ENCODE measurements around the gene USP50. TPM values are rescaled to one million over a fixed set of nuclear protein-coding genes. Genes with fewer than 3 reads are reported as not detected.

USP50 gene
- total and polyA plus RNA-seq, 9 donors = 0.17 to 0.76 (median 0.30) TPM; not detected in 1

DNA sequence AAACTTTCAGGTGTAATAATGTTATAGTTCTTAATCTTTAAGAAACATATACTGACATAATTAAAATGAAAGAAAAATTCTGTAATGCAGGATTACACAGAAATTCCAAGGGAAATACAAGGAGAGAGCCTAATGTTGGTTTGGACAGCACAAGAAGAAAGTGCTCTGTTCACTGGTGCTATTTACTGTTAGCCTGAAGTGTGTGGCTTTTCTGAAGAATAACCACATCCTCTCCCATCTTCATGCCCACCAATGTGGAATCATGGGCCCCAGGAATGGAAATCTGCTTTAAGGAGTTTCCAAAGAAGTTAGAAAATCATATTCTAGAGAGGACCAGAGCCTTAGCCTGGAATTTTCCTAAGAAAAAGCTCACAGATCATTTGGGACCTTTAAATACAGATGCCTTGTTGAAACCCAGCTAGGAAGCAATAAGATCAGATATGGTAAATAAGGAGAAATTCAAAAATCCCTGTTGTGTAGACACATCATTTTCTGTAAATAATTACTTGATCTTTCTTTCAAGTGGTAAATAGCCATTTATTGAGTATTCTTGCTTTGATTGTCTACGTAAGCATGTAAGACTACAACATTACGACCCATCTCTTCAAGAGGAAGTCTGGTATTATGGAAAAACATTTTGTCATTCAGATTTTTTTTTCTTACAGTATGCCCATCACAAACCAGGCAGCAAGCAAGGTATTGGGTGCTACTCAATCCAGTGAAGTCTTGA is 10.3 kb upstream of the USP50 start:
- Histone ChIP-seq H3K27ac (ENCODE audit: low read length) (no peak overlapping the region), H3K36me3 (ENCODE audit: control insufficient read depth, insufficient read depth, low read length) (peaks cover 6% of the 10 kb centered on the region), H3K27me3 (ENCODE audit: control insufficient read depth, insufficient read depth, low read length) (no peaks in the 10 kb centered on the region), H3K9me3 (replicated peaks; ENCODE audit: control insufficient read depth, low read depth, low read length) (no peaks in the 10 kb centered on the region), H3K4me3 (ENCODE audit: low read length) (no peak overlapping the region), H3K4me1 (ENCODE audit: control insufficient read depth, insufficient read depth, low read length) (no peaks in the 10 kb centered on the region)
- DNase-seq = no peak
- no CpG with 5 or more reads among the region's 2 CpGs for WGBS (ENCODE audit: insufficient coverage)

DNA sequence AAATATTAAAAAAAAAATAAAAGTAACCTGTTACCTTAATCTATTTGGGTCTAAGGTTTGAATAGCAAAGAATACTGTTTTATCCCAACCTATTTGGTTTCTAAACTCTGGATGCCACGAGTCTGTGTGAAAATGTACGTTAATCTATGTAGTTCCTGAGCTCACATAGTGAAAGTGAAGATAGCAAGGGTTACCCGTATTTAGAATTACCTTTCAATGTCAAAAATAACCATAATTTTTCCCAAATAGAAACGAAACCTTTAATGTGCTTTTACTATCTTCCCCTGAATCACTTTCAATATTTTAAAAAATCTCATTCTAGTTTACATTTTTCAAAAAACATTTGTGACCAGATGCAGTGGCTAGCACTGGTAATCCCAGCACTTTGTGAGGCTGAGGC is 5.8 kb upstream of the USP50 start:
- no CpG with 5 or more reads among the region's 4 CpGs for WGBS (ENCODE audit: insufficient coverage)
- H3K9me3 ChIP-seq (replicated peaks; ENCODE audit: control insufficient read depth, low read depth, low read length) = no peaks in the 10 kb centered on the region
- no peak for DNase-seq
- H3K4me3 ChIP-seq (ENCODE audit: low read length) = no peak overlapping the region
- no peak overlapping the region for H3K27ac ChIP-seq (ENCODE audit: low read length)
- H3K27me3 ChIP-seq (ENCODE audit: control insufficient read depth, insufficient read depth, low read length) = no peaks in the 10 kb centered on the region
- no peaks in the 10 kb centered on the region for H3K36me3 ChIP-seq (ENCODE audit: control insufficient read depth, insufficient read depth, low read length)
- H3K4me1 ChIP-seq (ENCODE audit: control insufficient read depth, insufficient read depth, low read length) = no peaks in the 10 kb centered on the region

DNA sequence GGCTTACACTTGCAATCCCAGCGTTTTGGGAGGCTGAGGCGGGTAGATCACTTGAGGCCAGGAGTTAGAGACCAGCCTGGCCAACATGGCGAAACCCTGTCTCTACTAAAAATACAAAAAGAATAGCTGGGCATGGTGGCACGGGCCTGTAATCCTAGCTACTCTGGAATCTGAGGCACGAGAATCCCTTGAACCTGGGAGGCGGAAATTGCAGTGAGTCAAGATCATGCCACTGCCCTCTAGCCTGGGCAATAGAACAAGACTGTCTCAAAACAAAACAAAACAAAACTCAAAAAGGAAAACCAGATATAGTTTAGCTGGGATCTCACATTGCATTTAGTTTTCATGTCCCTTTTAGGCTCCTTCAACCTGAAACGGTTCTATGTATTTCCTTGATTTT is 2.9 kb upstream of the USP50 start:
- 82% methylated on average over 5 of the region's 7 CpGs for WGBS (ENCODE audit: insufficient coverage)
- Histone ChIP-seq H3K4me3 (ENCODE audit: low read length) (no peak overlapping the region), H3K9me3 (replicated peaks; ENCODE audit: control insufficient read depth, low read depth, low read length) (no peaks in the 10 kb centered on the region), H3K27ac (ENCODE audit: low read length) (no peak overlapping the region), H3K27me3 (ENCODE audit: control insufficient read depth, insufficient read depth, low read length) (no peaks in the 10 kb centered on the region), H3K36me3 (ENCODE audit: control insufficient read depth, insufficient read depth, low read length) (no peaks in the 10 kb centered on the region), H3K4me1 (ENCODE audit: control insufficient read depth, insufficient read depth, low read length) (no peaks in the 10 kb centered on the region)
- DNase-seq = no peak

DNA sequence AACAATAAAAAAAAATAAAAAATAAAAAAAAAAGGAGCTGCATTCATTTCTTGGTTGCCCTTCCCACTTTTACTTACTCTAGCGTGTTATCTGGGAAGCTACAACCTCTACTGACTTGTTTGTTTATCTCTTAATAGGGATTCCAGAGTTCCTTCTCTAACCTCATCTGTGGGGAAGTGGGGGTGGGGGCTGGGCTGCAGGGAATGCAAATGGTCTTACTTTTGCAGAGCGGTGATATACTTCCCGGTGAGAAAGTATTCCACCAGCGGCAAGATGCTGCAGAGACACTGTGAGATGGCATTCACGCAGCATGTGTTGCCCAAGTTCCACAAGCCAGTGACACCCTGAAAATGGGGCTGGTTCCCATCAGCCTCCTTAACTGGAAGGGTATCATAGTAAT is 2.1 kb downstream of the USP50 start:
- Histone ChIP-seq H3K36me3 (ENCODE audit: control insufficient read depth, insufficient read depth, low read length) (no peaks in the 10 kb centered on the region), H3K4me1 (ENCODE audit: control insufficient read depth, insufficient read depth, low read length) (peaks cover 2% of the 10 kb centered on the region), H3K27me3 (ENCODE audit: control insufficient read depth, insufficient read depth, low read length) (no peaks in the 10 kb centered on the region), H3K9me3 (replicated peaks; ENCODE audit: control insufficient read depth, low read depth, low read length) (no peaks in the 10 kb centered on the region), H3K4me3 (ENCODE audit: low read length) (no peak overlapping the region), H3K27ac (ENCODE audit: low read length) (no peak overlapping the region)
- 51% methylated on average over 4 of the region's 5 CpGs for WGBS (ENCODE audit: insufficient coverage)
- DNase-seq = no peak

DNA sequence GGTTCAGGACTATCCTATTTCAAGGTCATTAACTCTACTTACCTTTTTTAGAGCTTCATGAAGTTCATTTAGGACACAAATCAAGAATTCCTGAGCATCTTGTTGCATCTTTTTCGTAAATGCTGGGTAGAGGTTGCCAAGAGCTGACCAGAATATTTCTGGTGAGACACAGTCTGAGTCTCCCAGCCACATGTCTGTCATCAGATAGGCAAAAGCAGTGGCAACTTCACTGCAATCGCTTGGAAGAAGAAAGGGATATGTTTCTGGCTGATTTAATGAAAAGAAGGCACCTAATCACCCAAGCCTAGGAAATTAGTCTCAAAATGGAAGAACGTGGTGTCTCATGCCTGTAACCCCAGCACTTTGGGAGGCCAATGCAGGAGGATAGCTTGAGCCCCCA is 2.9 kb downstream of the USP50 start:
- H3K27ac ChIP-seq (ENCODE audit: low read length) = no peak overlapping the region
- H3K36me3 ChIP-seq (ENCODE audit: control insufficient read depth, insufficient read depth, low read length) = no peaks in the 10 kb centered on the region
- WGBS (ENCODE audit: insufficient coverage) = 17% methylated on average over 1 of the region's 3 CpGs
- no peaks in the 10 kb centered on the region for H3K9me3 ChIP-seq (replicated peaks; ENCODE audit: control insufficient read depth, low read depth, low read length)
- no peaks in the 10 kb centered on the region for H3K27me3 ChIP-seq (ENCODE audit: control insufficient read depth, insufficient read depth, low read length)
- DNase-seq = peak; percentile 14
- H3K4me3 ChIP-seq (ENCODE audit: low read length) = no peak overlapping the region
- peaks cover 2% of the 10 kb centered on the region for H3K4me1 ChIP-seq (ENCODE audit: control insufficient read depth, insufficient read depth, low read length)

DNA sequence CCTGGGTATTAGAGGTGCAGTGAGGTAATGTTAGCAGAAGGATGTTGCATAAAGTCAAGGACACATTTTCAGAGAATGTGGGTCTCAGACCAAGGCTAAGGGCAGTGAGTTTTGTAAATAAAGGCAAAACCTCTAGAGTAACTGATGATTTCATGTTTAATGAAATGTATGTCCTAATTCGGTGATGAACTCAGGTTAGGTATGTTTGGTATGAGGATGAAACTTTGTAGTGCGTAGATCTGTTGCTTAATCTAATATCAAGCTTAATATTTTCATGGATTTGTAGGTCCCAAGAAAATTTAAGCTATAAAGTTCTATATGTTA is 3.6 kb downstream of the USP50 start:
- WGBS (ENCODE audit: insufficient coverage) = no CpG with 5 or more reads among the region's 2 CpGs
- peak; percentile 22 for DNase-seq
- H3K36me3 ChIP-seq (ENCODE audit: control insufficient read depth, insufficient read depth, low read length) = no peaks in the 10 kb centered on the region
- peaks cover 2% of the 10 kb centered on the region for H3K4me1 ChIP-seq (ENCODE audit: control insufficient read depth, insufficient read depth, low read length)
- no peaks in the 10 kb centered on the region for H3K9me3 ChIP-seq (replicated peaks; ENCODE audit: control insufficient read depth, low read depth, low read length)
- no peak overlapping the region for H3K4me3 ChIP-seq (ENCODE audit: low read length)
- no peak overlapping the region for H3K27ac ChIP-seq (ENCODE audit: low read length)
- no peaks in the 10 kb centered on the region for H3K27me3 ChIP-seq (ENCODE audit: control insufficient read depth, insufficient read depth, low read length)

DNA sequence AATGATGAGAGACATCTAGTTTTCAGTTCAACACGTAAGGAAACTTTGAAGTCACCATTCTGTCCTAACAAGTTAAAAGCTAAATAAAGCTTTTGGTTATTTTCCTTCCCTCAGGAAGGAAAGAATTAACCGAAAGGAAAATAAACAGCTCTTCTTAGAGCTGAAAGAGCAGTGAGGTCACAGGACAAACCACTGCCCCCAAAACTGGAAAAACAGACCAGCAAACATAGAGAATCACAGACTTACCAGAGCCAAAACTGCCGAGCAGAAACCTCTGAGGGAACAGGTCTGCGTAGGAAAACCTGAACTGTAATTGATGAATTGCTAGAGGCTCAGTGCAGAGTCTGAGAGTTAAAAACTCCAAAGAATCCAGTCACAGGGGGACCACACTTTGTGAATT is 14.7 kb downstream of the USP50 start:
- DNase-seq = peak; percentile 50
- no peaks in the 10 kb centered on the region for H3K36me3 ChIP-seq (ENCODE audit: control insufficient read depth, insufficient read depth, low read length)
- no CpG with 5 or more reads among the region's 4 CpGs for WGBS (ENCODE audit: insufficient coverage)

DNA sequence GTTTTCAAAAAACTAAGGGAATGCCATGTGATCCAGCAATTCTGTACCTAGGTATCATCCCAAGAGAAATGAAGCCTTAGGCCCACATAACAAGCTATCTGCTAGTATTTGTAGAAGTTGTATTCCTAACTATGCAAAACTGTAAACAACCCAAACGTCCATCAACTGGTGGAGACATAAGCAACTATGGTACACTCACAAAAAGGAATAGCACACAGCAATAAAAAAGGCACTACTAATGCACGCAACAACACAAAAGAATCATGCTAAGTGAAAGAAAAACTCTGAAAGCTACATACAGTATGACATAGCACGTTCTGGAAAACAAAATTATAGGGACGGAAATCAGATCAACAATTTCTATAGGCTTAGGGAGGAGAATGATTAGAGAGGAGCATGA is 15.3 kb downstream of the USP50 start:
- no CpG with 5 or more reads among the region's 4 CpGs for WGBS (ENCODE audit: insufficient coverage)
- H3K27me3 ChIP-seq (ENCODE audit: control insufficient read depth, insufficient read depth, low read length) = no peaks in the 10 kb centered on the region
- no peak overlapping the region for H3K4me3 ChIP-seq (ENCODE audit: low read length)
- H3K27ac ChIP-seq (ENCODE audit: low read length) = no peak overlapping the region
- no peaks in the 10 kb centered on the region for H3K9me3 ChIP-seq (replicated peaks; ENCODE audit: control insufficient read depth, low read depth, low read length)
- no peaks in the 10 kb centered on the region for H3K4me1 ChIP-seq (ENCODE audit: control insufficient read depth, insufficient read depth, low read length)
- H3K36me3 ChIP-seq (ENCODE audit: control insufficient read depth, insufficient read depth, low read length) = no peaks in the 10 kb centered on the region
- DNase-seq = no peak

More for the DNA sequence above, 14.7 kb downstream of the USP50 start:
- no peaks in the 10 kb centered on the region for H3K4me1 ChIP-seq (ENCODE audit: control insufficient read depth, insufficient read depth, low read length)
- no peak overlapping the region for H3K27ac ChIP-seq (ENCODE audit: low read length)
- no peak overlapping the region for H3K4me3 ChIP-seq (ENCODE audit: low read length)
- H3K9me3 ChIP-seq (replicated peaks; ENCODE audit: control insufficient read depth, low read depth, low read length) = no peaks in the 10 kb centered on the region
- no peaks in the 10 kb centered on the region for H3K27me3 ChIP-seq (ENCODE audit: control insufficient read depth, insufficient read depth, low read length)

DNA sequence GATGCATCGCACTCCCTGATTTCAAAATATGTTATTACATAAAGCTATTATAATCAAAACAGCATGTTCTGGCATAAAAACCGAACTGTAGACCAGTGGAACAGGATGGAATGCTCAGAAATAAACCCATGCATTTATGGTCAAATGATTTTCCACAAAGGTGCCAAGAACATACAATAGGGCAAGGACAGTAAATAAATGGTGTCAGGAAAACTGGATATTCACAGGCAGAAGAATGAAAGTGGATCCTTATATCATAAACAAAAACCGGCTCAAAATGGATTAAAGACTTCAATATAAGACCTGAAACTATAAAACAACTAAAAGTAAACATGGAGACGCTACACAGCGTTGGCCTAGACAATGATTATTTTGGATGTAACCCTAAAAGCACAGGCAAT is 22.6 kb downstream of the USP50 start:
- WGBS (ENCODE audit: insufficient coverage) = no CpG with 5 or more reads among the region's 5 CpGs
- no peak overlapping the region for H3K27ac ChIP-seq (ENCODE audit: low read length)
- no peaks in the 10 kb centered on the region for H3K27me3 ChIP-seq (ENCODE audit: control insufficient read depth, insufficient read depth, low read length)
- no peak overlapping the region for H3K4me3 ChIP-seq (ENCODE audit: low read length)
- peak; percentile 92 for DNase-seq
- H3K4me1 ChIP-seq (ENCODE audit: control insufficient read depth, insufficient read depth, low read length) = no peaks in the 10 kb centered on the region
- no peaks in the 10 kb centered on the region for H3K9me3 ChIP-seq (replicated peaks; ENCODE audit: control insufficient read depth, low read depth, low read length)
- H3K36me3 ChIP-seq (ENCODE audit: control insufficient read depth, insufficient read depth, low read length) = no peaks in the 10 kb centered on the region

DNA sequence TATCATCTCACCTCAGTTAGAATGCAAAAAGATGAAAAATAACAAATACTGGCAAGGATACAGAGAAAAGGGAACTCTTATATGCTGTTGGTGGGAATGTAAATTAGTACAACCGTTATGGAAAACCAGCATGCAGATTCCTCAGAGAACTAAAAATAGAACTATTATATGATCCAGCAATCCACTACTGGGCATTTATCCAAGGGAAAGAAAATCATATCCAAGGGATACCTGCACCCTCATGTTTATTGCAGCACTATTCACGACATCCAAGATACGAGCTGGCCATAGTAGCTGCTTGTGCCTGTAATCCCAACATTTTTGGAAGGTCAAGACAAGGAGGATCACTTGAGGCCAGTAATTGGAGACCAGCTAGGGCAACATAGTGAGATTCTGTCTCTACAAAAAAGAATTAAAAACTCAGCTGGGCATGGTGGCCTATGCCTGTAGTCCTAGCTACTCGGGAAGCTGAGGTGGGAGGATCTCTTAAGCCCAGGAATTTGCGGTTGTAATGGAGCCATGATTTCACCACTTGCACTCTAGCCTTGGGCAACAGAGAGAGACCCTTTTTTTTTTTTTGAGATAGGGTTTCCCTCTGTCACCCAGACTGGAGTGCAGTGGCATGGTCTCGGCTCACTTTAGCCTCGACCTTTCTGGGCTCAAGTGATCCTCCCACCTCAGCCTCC is 26.6 kb downstream of the USP50 start:
- Histone ChIP-seq H3K36me3 (ENCODE audit: control insufficient read depth, insufficient read depth, low read length) (no peaks in the 10 kb centered on the region), H3K4me3 (ENCODE audit: low read length) (no peak overlapping the region), H3K27me3 (ENCODE audit: control insufficient read depth, insufficient read depth, low read length) (no peaks in the 10 kb centered on the region), H3K27ac (ENCODE audit: low read length) (no peak overlapping the region), H3K9me3 (replicated peaks; ENCODE audit: control insufficient read depth, low read depth, low read length) (peaks cover 4% of the 10 kb centered on the region), H3K4me1 (ENCODE audit: control insufficient read depth, insufficient read depth, low read length) (no peaks in the 10 kb centered on the region)
- WGBS (ENCODE audit: insufficient coverage) = no CpG with 5 or more reads among the region's 7 CpGs
- DNase-seq = peak; percentile 60
